ENCODE data around the gene E2F8.

The E2F8 gene

GRCh38 chr11:19220903-19221724 is 19.6 kb downstream of the E2F8 start:
- no peak for DNase-seq (ENCODE audit: low read depth)

GRCh38 chr11:19218786-19219460 is 21.8 kb downstream of the E2F8 start:
- no peak for DNase-seq (ENCODE audit: low read depth)

DNA sequence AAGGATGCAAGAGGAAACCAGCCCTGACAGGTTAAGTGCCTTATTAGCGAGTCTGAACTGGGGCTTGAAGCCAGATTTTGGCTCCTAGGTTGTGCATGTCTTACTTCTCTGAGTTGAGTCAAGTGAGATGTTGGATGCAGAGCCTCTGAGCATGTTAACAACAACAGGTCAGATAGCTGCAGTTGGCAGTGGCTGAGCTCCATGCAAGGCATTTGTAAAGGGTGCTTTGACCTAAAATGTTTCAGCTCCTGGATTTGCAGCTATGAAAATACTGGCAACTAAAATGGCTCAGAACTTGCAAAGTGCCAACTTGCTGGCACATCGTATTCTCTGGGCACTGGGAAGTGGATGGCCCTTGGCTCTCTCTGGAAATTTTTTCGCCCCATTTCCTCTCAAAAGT is 22.5 kb downstream of the E2F8 start:
- no peak for DNase-seq (ENCODE audit: low read depth)

DNA sequence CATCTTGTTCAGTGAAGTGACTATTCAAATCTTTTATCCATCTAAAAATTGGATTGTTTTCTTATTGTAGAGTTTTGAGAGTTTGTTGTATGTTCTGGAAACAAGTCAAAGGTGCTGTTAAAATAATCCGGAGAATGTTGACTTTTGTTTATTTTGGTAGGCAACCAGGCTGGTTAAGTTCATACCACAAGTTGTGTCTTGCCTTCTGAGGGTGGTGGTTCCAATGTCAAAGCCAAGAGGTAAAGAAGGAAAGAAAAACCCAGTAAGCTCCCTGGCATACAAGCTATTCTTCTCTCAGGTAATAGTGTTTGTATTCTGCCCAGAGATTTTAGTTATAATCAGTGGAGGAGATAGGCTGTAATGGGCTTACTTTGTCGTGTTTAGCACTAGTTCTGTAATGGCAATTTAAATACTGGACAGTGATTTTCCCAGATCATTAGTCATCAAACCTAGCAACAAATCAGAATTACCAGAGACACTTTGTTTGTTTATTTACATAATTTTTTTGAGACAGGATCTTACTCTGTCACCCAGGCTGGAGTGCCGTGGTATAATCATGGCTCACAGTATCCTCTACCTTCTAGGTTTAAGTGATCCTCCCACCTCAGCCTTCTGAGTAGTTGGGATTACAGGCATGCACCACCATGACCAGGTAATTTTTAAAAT is 23.9 kb downstream of the E2F8 start:
- DNase-seq (ENCODE audit: low read depth), result no peak

- no peak for DNase-seq (ENCODE audit: low read depth)
Observed at GRCh38 chr11:19216021-19216420, 24.7 kb downstream of the E2F8 start.

DNA sequence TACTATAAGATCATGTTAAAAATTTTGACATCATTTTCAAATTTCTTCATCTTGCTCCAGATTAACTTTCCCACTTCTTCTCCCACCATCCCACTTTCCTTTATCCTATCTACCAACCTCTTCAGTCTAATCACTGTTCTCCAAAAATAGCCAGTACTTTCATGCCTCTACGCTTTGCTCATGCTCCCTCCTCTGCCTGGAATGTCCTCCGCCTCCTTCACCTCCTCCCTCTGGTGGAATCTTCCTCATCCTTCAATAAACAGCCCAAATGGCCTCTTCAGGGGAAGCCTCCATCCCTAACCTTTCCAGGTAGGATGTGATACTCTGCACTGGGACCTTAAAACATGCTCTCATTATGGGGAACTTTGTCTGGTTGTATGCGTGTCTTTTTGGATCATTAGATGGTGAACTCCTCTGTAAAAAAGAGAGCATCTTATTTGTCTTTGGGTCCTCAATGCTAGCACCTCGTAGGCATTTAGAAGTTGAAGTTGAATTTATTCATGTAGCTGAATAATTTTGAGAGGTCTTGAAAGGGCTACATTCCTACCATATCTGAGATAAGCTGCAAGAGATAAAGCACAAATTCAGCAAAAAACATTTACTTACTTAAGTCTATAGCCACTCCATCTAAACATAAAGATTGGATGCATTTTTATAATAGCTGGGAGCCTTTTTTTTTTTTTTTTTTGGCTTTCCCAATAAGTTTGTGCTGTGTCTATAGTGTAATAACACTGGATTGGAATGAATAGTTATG is 31.0 kb downstream of the E2F8 start:
- DNase-seq (ENCODE audit: low read depth), result no peak

GRCh38 chr11:19208959-19209546 is 31.7 kb downstream of the E2F8 start:
- no peak for DNase-seq (ENCODE audit: low read depth)

- DNase-seq (ENCODE audit: low read depth), result no peak
Observed at GRCh38 chr11:19208181-19208580, 32.6 kb downstream of the E2F8 start.

- no peak for DNase-seq (ENCODE audit: low read depth)
Observed at GRCh38 chr11:19204836-19205235, 35.9 kb downstream of the E2F8 start.

DNA sequence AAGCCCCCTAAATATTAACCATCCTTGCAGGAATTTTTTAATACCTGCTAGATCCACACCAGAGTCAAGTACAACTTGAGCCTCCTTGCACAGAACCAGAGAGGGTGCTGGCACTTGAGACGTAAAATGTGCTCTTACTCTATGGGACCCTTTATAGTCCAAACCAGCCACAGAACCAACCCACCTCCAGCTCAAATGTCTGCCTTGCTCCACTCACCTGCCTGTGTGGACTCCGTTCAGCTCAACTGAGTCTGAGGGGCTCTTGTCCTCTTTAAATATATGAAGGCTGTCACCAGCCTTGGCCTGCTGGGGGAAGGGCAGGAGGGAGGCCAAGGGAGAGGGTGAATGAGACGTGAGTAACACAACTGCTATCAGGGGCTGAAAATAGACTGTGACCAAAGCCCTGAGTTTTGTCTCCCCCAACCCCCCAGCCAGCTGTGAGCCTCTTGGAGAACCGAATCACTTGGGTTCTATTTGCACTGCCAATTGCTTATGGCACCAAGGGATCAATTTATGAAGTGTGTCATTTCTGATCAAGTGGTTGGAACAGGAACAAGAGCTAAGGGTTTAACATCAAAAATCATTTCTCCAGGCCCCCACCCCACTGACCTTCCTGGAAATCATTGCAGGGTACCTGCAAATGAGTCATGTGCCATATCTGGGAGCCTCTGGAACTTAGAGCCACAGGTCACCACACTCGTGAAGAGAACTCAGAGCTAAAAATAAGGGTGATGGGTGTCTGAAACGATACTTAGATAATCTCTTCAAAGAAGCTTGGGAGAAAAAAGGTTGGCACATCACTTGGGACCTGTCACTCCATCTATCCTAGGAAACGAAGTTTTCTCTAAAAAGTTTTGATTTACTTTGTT is 38.8 kb downstream of the E2F8 start, which contains the start of gene CSRP3:
Gene CSRP3 (minus strand): TSS at position 247 of the 869 bp plus-strand sequence. CDS start 9,535 bp downstream, outside the sequence.
- no peak for DNase-seq (ENCODE audit: low read depth)

GRCh38 chr11:19200410-19201201 is 40.1 kb downstream of the E2F8 start:
- peak; percentile 44 for DNase-seq (ENCODE audit: low read depth)

GRCh38 chr11:19199771-19200170 is 41.0 kb downstream of the E2F8 start:
- DNase-seq (ENCODE audit: low read depth), result no peak

DNA sequence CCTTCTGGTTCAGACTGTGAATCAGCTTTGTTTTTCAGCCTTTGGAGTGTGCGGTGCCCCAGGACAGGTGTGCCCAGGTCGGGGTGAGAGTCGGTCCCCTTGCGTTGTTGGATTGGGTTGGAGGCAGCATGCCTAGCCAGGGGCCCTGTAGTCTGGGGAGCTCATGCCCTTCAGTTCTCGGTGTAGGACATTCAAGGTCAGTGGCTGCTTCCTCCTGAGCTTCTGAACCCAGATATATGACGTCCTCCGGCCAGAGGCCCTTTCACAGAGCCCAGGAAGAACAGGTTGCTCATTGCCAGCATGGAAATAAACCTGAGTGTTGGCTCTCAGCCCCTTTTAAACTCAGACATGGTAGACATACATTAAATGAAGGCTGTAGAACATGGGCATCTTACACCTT is 41.7 kb downstream of the E2F8 start:
- DNase-seq (ENCODE audit: low read depth), result no peak

DNA sequence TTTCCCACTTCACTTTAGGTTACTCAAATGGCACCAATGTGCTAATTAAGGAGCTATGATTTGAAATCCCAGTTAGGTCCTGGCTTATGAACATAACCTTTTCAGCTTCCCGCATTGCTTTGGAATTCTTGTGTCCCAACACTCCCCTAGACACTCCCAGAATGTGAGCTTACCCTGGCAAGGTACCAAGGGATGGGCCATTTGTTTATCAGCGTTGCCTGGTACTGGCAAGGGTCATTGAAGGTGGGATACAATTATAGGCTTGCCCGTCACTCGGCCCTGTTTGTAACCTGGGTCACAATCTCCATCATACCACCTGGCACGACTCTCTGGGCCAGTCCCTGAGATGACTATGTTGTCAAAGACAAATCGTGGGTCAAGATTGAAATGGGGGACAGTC is 44.3 kb downstream of the E2F8 start:
- DNase-seq (ENCODE audit: low read depth), result no peak

DNA sequence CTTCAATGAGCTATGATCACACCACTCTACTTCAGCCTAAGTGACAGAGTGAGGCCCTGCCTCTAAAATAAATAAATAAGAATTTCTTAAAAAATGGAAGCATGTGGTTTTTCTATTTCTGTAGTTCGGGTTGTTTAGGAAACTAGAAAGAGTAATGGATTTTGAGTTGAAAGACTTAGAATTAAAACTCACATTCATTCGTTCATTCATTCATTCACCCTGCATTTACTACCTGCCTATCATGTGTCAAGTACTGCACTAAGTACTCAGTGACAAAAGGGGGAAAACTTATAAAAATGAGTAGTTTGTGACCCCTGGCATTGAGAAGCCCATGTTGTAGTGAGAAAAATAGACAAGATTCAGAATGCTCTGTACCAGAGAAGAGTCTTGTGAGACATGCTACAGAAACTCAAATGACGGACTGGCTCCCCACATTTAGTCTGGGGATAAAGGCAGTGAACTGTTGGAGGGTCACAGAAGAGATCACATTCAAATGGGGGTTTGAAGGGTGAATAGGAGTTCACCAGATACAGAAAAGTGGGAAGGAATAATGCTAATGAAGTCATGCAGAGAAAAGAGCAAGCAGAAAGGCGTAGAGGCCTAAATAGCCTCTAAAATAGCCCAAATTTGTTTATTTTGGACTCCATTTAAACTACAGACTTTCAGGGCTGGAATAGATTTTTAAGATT is 46.0 kb downstream of the E2F8 start:
- no peak for DNase-seq (ENCODE audit: low read depth)

- DNase-seq (ENCODE audit: low read depth), result no peak
Observed at GRCh38 chr11:19193916-19194315, 46.8 kb downstream of the E2F8 start.

- no peak for DNase-seq (ENCODE audit: low read depth)
Observed at GRCh38 chr11:19191530-19192169, 49.1 kb downstream of the E2F8 start.

DNA sequence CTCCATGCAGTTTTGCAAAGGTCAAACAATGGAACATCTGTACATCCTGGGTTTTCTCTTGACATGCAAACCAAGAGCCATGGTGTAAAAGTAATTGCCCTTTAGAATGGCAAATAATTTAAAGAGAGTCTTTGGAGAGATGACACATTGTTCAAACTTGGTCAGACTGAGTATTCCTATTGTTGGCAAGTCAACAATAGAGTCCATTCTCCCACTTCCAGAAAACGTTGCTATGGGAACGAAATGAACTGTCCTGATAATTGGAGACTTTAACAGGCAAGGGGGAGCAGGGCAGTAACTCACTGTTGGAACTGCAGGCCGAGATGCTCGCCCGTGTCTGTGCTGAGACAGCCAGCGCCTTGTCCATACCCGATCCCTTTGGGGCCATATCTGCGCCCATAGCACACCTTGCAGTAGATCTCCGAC is 52.9 kb downstream of the E2F8 start:
- DNase-seq (ENCODE audit: low read depth), result no peak

Data from HS-5 (cell line).